Transverse colon (tissue), 4 donors: ENCODE measurements around the gene SYT12.

Source experiments
- CTCF ChIP-seq, 5 experiments: fragments of 200-600 bp in 3 of 5; fragments of 450-650 bp in 2 of 5; sonication (generic) in 3 of 5; IDR thresholded peaks; 1 replicate in 2 of 5; 2 replicates in 3 of 5; pipeline ENCODE4 v1.5.1; 2016 to 2017; ENCODE audit warnings: antibody characterized with exemption in 5 of 5, inconsistent platforms in 3 of 5, mild to moderate bottlenecking in 2 of 5, moderate library complexity in 1 of 5
- POLR2A ChIP-seq: fragments of 450-650 bp; IDR thresholded peaks from one replicate; pipeline ENCODE4 v1.6.1; 2016; ENCODE audit warnings: antibody characterized with exemption, mild to moderate bottlenecking, moderate library complexity
- POLR2AphosphoS5 ChIP-seq, 3 donors: sonication (generic); formaldehyde crosslinking; IDR thresholded peaks; one replicate each; pipeline ENCODE4 v1.6.1; 2016; ENCODE audit warnings: antibody characterized with exemption in 3 of 3

GRCh38 chr11:67002921-67003411 is 20.0 kb upstream of the SYT12 start:
- no peak for TF ChIP-seq POLR2A
- TF ChIP-seq CTCF (IDR thresholded peaks at IDR 0.05) = no peak
- TF ChIP-seq POLR2AphosphoS5 (IDR thresholded peaks at IDR 0.05) = no peak
